GM18858 (cell line): Measurements from ENCODE around the gene ACSM6.
A peak's percentile ranks its signal among the peaks of the same experiment; 100 is the strongest.
"Not testable (repeated sequence)": the region's sequence is repeated elsewhere in the genome, so short reads cannot be mapped to it uniquely, and the experiment has no call there.

Experiments
- ATAC-seq: cut with Tn5 transposase; IDR thresholded peaks from one replicate; pipeline ENCODE4 v1.9.1; 2021; ENCODE audit not compliant: unreplicated experiment

Gene ACSM6

GRCh38 chr10:95193944-95194343, at the start of gene ACSM6:
Gene ACSM6, plus strand, starts transcription at chr10:95194238. Its CDS starts 248 bp downstream, at chr10:95194486.
- ATAC-seq, result no peak

- ATAC-seq, result no peak
These were observed 25.3 kb upstream of the ACSM6 start for GRCh38 chr10:95168694-95169093.

- ATAC-seq, result no peak
These were observed 24.5 kb upstream of the ACSM6 start for GRCh38 chr10:95169522-95169921.

- ATAC-seq, result no peak
These were observed 23.2 kb upstream of the ACSM6 start for GRCh38 chr10:95170790-95171189.

- no peak for ATAC-seq
These were observed 22.7 kb upstream of the ACSM6 start for GRCh38 chr10:95171336-95171735.

- no peak for ATAC-seq
These were observed 21.2 kb upstream of the ACSM6 start for GRCh38 chr10:95172851-95173250.

- no peak for ATAC-seq
These were observed 17.9 kb upstream of the ACSM6 start for GRCh38 chr10:95176101-95176500.

GRCh38 chr10:95177429-95177828, 16.6 kb upstream of the ACSM6 start:
- no peak for ATAC-seq

- no peak for ATAC-seq
These were observed 15.8 kb upstream of the ACSM6 start for GRCh38 chr10:95178266-95178665.

- ATAC-seq, result no peak
These were observed 15.2 kb upstream of the ACSM6 start for GRCh38 chr10:95178797-95179196.

GRCh38 chr10:95181726-95182125, 12.3 kb upstream of the ACSM6 start:
- ATAC-seq, result no peak

GRCh38 chr10:95183271-95184230, 10.5 kb upstream of the ACSM6 start:
- peak; percentile 92 for ATAC-seq

- ATAC-seq, result no peak
These were observed 6.4 kb upstream of the ACSM6 start for GRCh38 chr10:95187617-95188016.

- no peak for ATAC-seq
These were observed 5.4 kb upstream of the ACSM6 start for GRCh38 chr10:95188593-95188992.

- no peak for ATAC-seq
These were observed 2.0 kb downstream of the ACSM6 start for GRCh38 chr10:95196046-95196445.

GRCh38 chr10:95201736-95202135, 7.7 kb downstream of the ACSM6 start:
- ATAC-seq, result no peak

- not testable (repeated sequence) for ATAC-seq
These were observed 8.8 kb downstream of the ACSM6 start for GRCh38 chr10:95202865-95203264.

- ATAC-seq, result no peak
These were observed 14.8 kb downstream of the ACSM6 start for GRCh38 chr10:95208702-95209391.

GRCh38 chr10:95209509-95210127, 15.6 kb downstream of the ACSM6 start:
- ATAC-seq, result no peak

GRCh38 chr10:95211606-95212279, 17.7 kb downstream of the ACSM6 start:
- ATAC-seq, result no peak

- no peak for ATAC-seq
These were observed 20.3 kb downstream of the ACSM6 start for GRCh38 chr10:95214369-95214768.
